Muscle of back (tissue), 11 donors: ENCODE data around the gene PGP. TPM values are rescaled to one million over a fixed set of nuclear protein-coding genes. Genes with fewer than 3 reads are reported as not detected.

Experiments
- DNase-seq, 3 donors: peaks; one replicate each; pipeline versions ENCODE4 v3.0.0 to v3.0.0-alpha.2; 2013
- polyA plus RNA-seq, 10 donors: library from polyadenylated mRNA; unstranded; fragments of 120-200 nt; gene quantifications; one replicate each; pipeline ENCODE4 v1.2.1, GENCODE V29; 2013; ENCODE audit not compliant: insufficient read length in 10 of 10

Gene PGP
- polyA plus RNA-seq, 10 donors, result 11.2 to 15.4 (median 13.4) TPM

GRCh38 chr16:2166263-2167067 lies 48.2 kb downstream of the PGP start:
- no peak for DNase-seq

GRCh38 chr16:2165861-2166260 lies 48.8 kb downstream of the PGP start:
- no peak for DNase-seq

- no peak for DNase-seq
Observed at GRCh38 chr16:2163211-2163881, 51.3 kb downstream of the PGP start.

- DNase-seq, result no peak
Observed at GRCh38 chr16:2162676-2163118, 51.9 kb downstream of the PGP start.

GRCh38 chr16:2161911-2162310 lies 52.7 kb downstream of the PGP start:
- no peak for DNase-seq

Other genes starting within 250 kb of the PGP start
- gene RNF151, start 248.0 kb downstream of the PGP start, polyA plus RNA-seq, result not detected
- 10 to 100 TPM; 18.7 to 35.0 (median 27.8) TPM for gene TBL3, start 242.8 kb downstream of the PGP start, polyA plus RNA-seq
- 1 to 10 TPM in 4 of 10 donors, under 1 TPM in 6; 0.18 to 1.5 (median 0.77) TPM for gene NOXO1, start 233.4 kb downstream of the PGP start, polyA plus RNA-seq
- gene GFER, start 230.6 kb downstream of the PGP start, polyA plus RNA-seq, result 10 to 100 TPM; 12.4 to 18.7 (median 15.5) TPM
- gene SYNGR3, start 224.9 kb downstream of the PGP start, polyA plus RNA-seq, result 1 to 10 TPM in 5 of 10 donors, under 1 TPM in 5; 0.46 to 2.1 (median 0.98) TPM
- 10 to 100 TPM; 13.7 to 25.1 (median 18.8) TPM for gene ZNF598, start 205.0 kb downstream of the PGP start, polyA plus RNA-seq
- gene NPW, start 195.1 kb downstream of the PGP start, polyA plus RNA-seq, result 1 to 10 TPM in 6 of 10 donors, under 1 TPM in 4; 0.59 to 4.1 (median 1.3) TPM
- 10 to 100 TPM; 28.3 to 62.6 (median 36.9) TPM for gene NHERF2, start 187.9 kb downstream of the PGP start, polyA plus RNA-seq
- 10 to 100 TPM in 5 of 10 donors, 1 to 10 TPM in 5; 7.4 to 16.9 (median 10.3) TPM for gene NTHL1, start 167.0 kb downstream of the PGP start, polyA plus RNA-seq
- 100 to 1,000 TPM in 1 of 10 donors, 10 to 100 TPM in 9; 62.2 to 104 (median 75.1) TPM for gene TSC2, start 166.9 kb downstream of the PGP start, polyA plus RNA-seq
- gene PKD1, start 78.9 kb downstream of the PGP start, polyA plus RNA-seq, result 100 to 1,000 TPM in 9 of 10 donors, 10 to 100 TPM in 1; 86.8 to 161 (median 120) TPM
- gene RAB26, start 66.2 kb downstream of the PGP start, polyA plus RNA-seq, result 1 to 10 TPM in 3 of 10 donors, under 1 TPM in 7; 0.33 to 1.7 (median 0.53) TPM
- gene TRAF7, start 59.1 kb downstream of the PGP start, polyA plus RNA-seq, result 10 to 100 TPM; 37.8 to 52.6 (median 44.7) TPM
- gene CASKIN1, start 18.2 kb downstream of the PGP start, polyA plus RNA-seq, result 1 to 10 TPM in 9 of 10 donors, under 1 TPM in 1; 0.94 to 2.7 (median 1.5) TPM
- gene MLST8, start 9.4 kb downstream of the PGP start, polyA plus RNA-seq, result 10 to 100 TPM; 24.4 to 38.7 (median 30.7) TPM
- gene BRICD5, start 4.0 kb downstream of the PGP start, polyA plus RNA-seq, result 1 to 10 TPM; 3.5 to 8.0 (median 5.4) TPM
- gene E4F1, start 8.8 kb upstream of the PGP start, polyA plus RNA-seq, result 10 to 100 TPM in 8 of 10 donors, 1 to 10 TPM in 2; 9.4 to 20.1 (median 12.8) TPM
- 1 to 10 TPM in 2 of 10 donors, under 1 TPM in 8; 0.35 to 1.1 (median 0.71) TPM for gene DNASE1L2, start 21.6 kb upstream of the PGP start, polyA plus RNA-seq
- gene ECI1, start 36.7 kb upstream of the PGP start, polyA plus RNA-seq, result 10 to 100 TPM; 42.8 to 59.2 (median 49.0) TPM
- 100 to 1,000 TPM; 136 to 186 (median 165) TPM for gene RNPS1, start 53.3 kb upstream of the PGP start, polyA plus RNA-seq
- 10 to 100 TPM; 12.5 to 18.8 (median 14.8) TPM for gene ABCA3, start 125.9 kb upstream of the PGP start, polyA plus RNA-seq
- 1 to 10 TPM; 4.8 to 9.7 (median 6.4) TPM for gene CCNF, start 214.6 kb upstream of the PGP start, polyA plus RNA-seq
- 1 to 10 TPM; 2.7 to 7.5 (median 4.8) TPM for gene TEDC2, start 245.3 kb upstream of the PGP start, polyA plus RNA-seq